CD14-positive monocyte (primary cell): ENCODE measurements around the gene MR1. TPM values are rescaled to one million over a fixed set of nuclear protein-coding genes. Genes with fewer than 3 reads are reported as not detected.

Experiments used
- DNase-seq, 3 donors: peaks; one replicate each; pipeline ENCODE4 v3.0.0-alpha.2; 2011 to 2022
- H2AFZ ChIP-seq: 2 replicates; pipeline ENCODE4 v1.6.0; 2012; ENCODE audit warnings: mild to moderate bottlenecking, low read depth, low read length, inconsistent platforms; ENCODE audit not compliant: insufficient read depth, poor library complexity, severe bottlenecking
- H3K27ac ChIP-seq, 2 donors: 1 replicate in 1 of 2; 2 replicates in 1 of 2; pipeline ENCODE4 v1.5.1; 2012 to 2013; ENCODE audit warnings: low read length in 2 of 2, control low read depth in 1 of 2, inconsistent platforms in 1 of 2, low read depth in 1 of 2, mild to moderate bottlenecking in 1 of 2
- H3K27me3 ChIP-seq, 2 donors: one replicate each; pipeline versions ENCODE4 v1.6.0 to v1.6.1; 2011 to 2013; ENCODE audit warnings: low read length in 2 of 2; ENCODE audit not compliant: control insufficient read depth in 2 of 2, insufficient read depth in 2 of 2
- H3K36me3 ChIP-seq, 2 donors: replicated peaks in 1 of 2; 1 replicate in 1 of 2; 2 replicates in 1 of 2; pipeline versions ENCODE4 v1.5.1 to v1.6.1; 2012 to 2013; ENCODE audit warnings: low read length in 2 of 2, control low read depth in 1 of 2, inconsistent platforms in 1 of 2, mild to moderate bottlenecking in 1 of 2; ENCODE audit not compliant: insufficient read depth in 2 of 2, control insufficient read depth in 1 of 2
- H3K4me1 ChIP-seq, 2 donors: 1 replicate in 1 of 2; 2 replicates in 1 of 2; pipeline versions ENCODE4 v1.5.1 to v1.6.1; 2012 to 2013; ENCODE audit warnings: low read length in 2 of 2, control low read depth in 1 of 2, inconsistent platforms in 1 of 2, mild to moderate bottlenecking in 1 of 2, moderate library complexity in 1 of 2; ENCODE audit not compliant: insufficient read depth in 2 of 2, control insufficient read depth in 1 of 2
- H3K4me2 ChIP-seq: replicated peaks from 2 replicates; pipeline ENCODE3; 2012; ENCODE audit warnings: low read length, moderate library complexity, mild to moderate bottlenecking; ENCODE audit not compliant: poor library complexity, severe bottlenecking; ENCODE audit errors: extremely low read depth
- H3K4me3 ChIP-seq, 3 experiments: fragments of 200-600 bp in 1 of 3; sonication (generic) in 1 of 3; replicated peaks in 1 of 3; 1 replicate in 2 of 3; 2 replicates in 1 of 3; pipeline ENCODE4 v1.5.1; 2011 to 2013; ENCODE audit warnings: low read length in 3 of 3, mild to moderate bottlenecking in 3 of 3, control low read depth in 2 of 3, low read depth in 2 of 3, inconsistent platforms in 1 of 3, moderate library complexity in 1 of 3
- H3K79me2 ChIP-seq: 2 replicates; pipeline ENCODE4 v1.6.0; 2012; ENCODE audit warnings: mild to moderate bottlenecking, control low read depth, inconsistent platforms, low read length, moderate library complexity; ENCODE audit not compliant: insufficient read depth
- H3K9ac ChIP-seq: 2 replicates; pipeline ENCODE4 v1.6.0; 2017; ENCODE audit warnings: low read length, mild to moderate bottlenecking; ENCODE audit not compliant: insufficient read depth, poor library complexity, severe bottlenecking
- H3K9me3 ChIP-seq, 2 donors: replicated peaks in 1 of 2; 1 replicate in 1 of 2; 2 replicates in 1 of 2; pipeline versions ENCODE4 v1.5.1 to v1.6.1; 2012 to 2013; ENCODE audit warnings: low read length in 2 of 2, control low read depth in 1 of 2; ENCODE audit not compliant: control insufficient read depth in 1 of 2, insufficient read depth in 1 of 2
- H4K20me1 ChIP-seq: 2 replicates; pipeline ENCODE4 v1.6.0; 2012; ENCODE audit warnings: mild to moderate bottlenecking, low read length, control low read depth, moderate library complexity; ENCODE audit not compliant: insufficient read depth
- H3K27ac Mint-ChIP-seq, 7 donors: one replicate each; pipeline ENCODE4 v1.8.0; 2020; ENCODE audit warnings: mild to moderate bottlenecking in 7 of 7, mixed read lengths in 7 of 7, moderate library complexity in 6 of 7, inconsistent platforms in 2 of 7
- H3K27me3 Mint-ChIP-seq, 3 donors: one replicate each; pipeline ENCODE4 v1.8.0; 2021 to 2022; ENCODE audit warnings: low read depth in 3 of 3, mild to moderate bottlenecking in 3 of 3, mixed read lengths in 3 of 3, moderate library complexity in 3 of 3, inconsistent platforms in 1 of 3
- H3K36me3 Mint-ChIP-seq, 2 donors: one replicate each; pipeline ENCODE4 v1.8.0; 2020; ENCODE audit warnings: mixed read lengths in 2 of 2, inconsistent platforms in 1 of 2, mild to moderate bottlenecking in 1 of 2
- H3K4me1 Mint-ChIP-seq: one replicate; pipeline ENCODE4 v1.8.0; 2020; ENCODE audit warnings: mild to moderate bottlenecking, mixed read lengths
- H3K4me3 Mint-ChIP-seq, 2 donors: one replicate each; pipeline ENCODE4 v1.8.0; 2020; ENCODE audit warnings: mild to moderate bottlenecking in 2 of 2, mixed read lengths in 2 of 2, moderate library complexity in 1 of 2
- H3K9me3 Mint-ChIP-seq, 7 donors: one replicate each; pipeline ENCODE4 v1.8.0; 2020 to 2022; ENCODE audit warnings: mixed read lengths in 7 of 7, mild to moderate bottlenecking in 6 of 7, moderate library complexity in 6 of 7, inconsistent platforms in 2 of 7
- WGBS: methylation state at CpG from one replicate; pipeline ENCODE4 v1.1.5; 2013; ENCODE audit warnings: missing lambda C conversion rate; ENCODE audit not compliant: insufficient coverage; 5-methylcytosine and 5-hydroxymethylcytosine counted together
- intact Hi-C, 2 donors: fragments of 100-400 bp; cut with micrococcal nuclease; formaldehyde crosslinking; loops; one replicate each; pipeline versions ENCODE4 v1.15.0 to v1.15.1; 2023
- polyA plus RNA-seq, 3 donors: library from polyadenylated mRNA; depleted of rRNA in 1 of 3; unstranded in 2 of 3; stranded (reverse) in 1 of 3; fragments of 300-500 nt in 2 of 3; fragments of >200 nt in 1 of 3; fragmentation: Illumina TruSeq in 2 of 3; gene quantifications; 1 replicate in 2 of 3; 2 replicates in 1 of 3; pipeline ENCODE4 v1.2.3, GENCODE V29; 2012 to 2021
- TF ChIP-seq, protein P1 (sequence below): fragments of 200-600 bp; IDR thresholded peaks from one replicate; pipeline ENCODE4 v1.8.0; 2022; ENCODE audit warnings: antibody characterized with exemption, mild to moderate bottlenecking

Gene MR1
- polyA plus RNA-seq, 3 donors, result 17.7 to 46.9 (median 40.9) TPM

DNA sequence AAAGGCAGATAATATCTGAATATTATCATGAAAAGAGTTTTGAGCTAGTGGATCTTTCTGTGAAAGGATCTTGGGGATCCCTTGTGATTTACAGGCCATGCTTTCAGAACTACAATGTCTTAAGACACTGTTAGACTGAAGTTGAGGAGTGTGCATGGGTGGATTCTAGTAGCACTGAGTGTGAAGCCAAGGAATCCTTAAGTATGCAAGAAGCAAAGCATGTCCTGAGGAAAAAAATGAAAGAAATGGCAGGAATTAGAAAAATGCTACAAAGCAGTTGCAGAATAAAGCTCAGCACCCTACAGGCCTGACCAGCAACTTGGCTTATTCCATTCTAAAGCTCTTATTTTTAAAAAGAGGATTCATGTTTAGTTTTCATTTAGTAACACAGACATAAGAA, 23.0 kb upstream of the MR1 start:
- Mint-ChIP-seq H3K27ac (no peak overlapping the region), H3K36me3 (peaks cover 9 to 13% of the 10 kb centered on the region in 2 donors), H3K4me1 (peaks cover 14% of the 10 kb centered on the region), H3K9me3 (no peaks in the 10 kb centered on the region), H3K27me3 (no peaks in the 10 kb centered on the region), H3K4me3 (no peak overlapping the region)
- no peak overlapping the region for H3K9ac ChIP-seq
- peaks cover 60 to 64% of the 10 kb centered on the region in 2 donors for H3K4me1 ChIP-seq
- peaks cover 0 to under 1% of the 10 kb centered on the region in 2 donors for H3K36me3 ChIP-seq
- TF ChIP-seq, protein P1, sequence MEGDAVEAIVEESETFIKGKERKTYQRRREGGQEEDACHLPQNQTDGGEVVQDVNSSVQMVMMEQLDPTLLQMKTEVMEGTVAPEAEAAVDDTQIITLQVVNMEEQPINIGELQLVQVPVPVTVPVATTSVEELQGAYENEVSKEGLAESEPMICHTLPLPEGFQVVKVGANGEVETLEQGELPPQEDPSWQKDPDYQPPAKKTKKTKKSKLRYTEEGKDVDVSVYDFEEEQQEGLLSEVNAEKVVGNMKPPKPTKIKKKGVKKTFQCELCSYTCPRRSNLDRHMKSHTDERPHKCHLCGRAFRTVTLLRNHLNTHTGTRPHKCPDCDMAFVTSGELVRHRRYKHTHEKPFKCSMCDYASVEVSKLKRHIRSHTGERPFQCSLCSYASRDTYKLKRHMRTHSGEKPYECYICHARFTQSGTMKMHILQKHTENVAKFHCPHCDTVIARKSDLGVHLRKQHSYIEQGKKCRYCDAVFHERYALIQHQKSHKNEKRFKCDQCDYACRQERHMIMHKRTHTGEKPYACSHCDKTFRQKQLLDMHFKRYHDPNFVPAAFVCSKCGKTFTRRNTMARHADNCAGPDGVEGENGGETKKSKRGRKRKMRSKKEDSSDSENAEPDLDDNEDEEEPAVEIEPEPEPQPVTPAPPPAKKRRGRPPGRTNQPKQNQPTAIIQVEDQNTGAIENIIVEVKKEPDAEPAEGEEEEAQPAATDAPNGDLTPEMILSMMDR, result no peak
- no peak overlapping the region for H3K4me2 ChIP-seq
- no peaks in the 10 kb centered on the region for H3K9me3 ChIP-seq
- DNase-seq, result no peak
- peaks cover 89% of the 10 kb centered on the region for H3K79me2 ChIP-seq
- no peak overlapping the region for H2AFZ ChIP-seq
- no peaks in the 10 kb centered on the region for H3K27me3 ChIP-seq
- no peak overlapping the region for H3K27ac ChIP-seq
- H3K4me3 ChIP-seq, result no peak overlapping the region
- intact Hi-C loops, result loop anchor here in 1 of 2 donors (10.0 kb wide), 1 partner anchor 376 kb away; the partner anchor contains the start of gene XPR1
- H4K20me1 ChIP-seq, result peaks cover 81% of the 10 kb centered on the region

DNA sequence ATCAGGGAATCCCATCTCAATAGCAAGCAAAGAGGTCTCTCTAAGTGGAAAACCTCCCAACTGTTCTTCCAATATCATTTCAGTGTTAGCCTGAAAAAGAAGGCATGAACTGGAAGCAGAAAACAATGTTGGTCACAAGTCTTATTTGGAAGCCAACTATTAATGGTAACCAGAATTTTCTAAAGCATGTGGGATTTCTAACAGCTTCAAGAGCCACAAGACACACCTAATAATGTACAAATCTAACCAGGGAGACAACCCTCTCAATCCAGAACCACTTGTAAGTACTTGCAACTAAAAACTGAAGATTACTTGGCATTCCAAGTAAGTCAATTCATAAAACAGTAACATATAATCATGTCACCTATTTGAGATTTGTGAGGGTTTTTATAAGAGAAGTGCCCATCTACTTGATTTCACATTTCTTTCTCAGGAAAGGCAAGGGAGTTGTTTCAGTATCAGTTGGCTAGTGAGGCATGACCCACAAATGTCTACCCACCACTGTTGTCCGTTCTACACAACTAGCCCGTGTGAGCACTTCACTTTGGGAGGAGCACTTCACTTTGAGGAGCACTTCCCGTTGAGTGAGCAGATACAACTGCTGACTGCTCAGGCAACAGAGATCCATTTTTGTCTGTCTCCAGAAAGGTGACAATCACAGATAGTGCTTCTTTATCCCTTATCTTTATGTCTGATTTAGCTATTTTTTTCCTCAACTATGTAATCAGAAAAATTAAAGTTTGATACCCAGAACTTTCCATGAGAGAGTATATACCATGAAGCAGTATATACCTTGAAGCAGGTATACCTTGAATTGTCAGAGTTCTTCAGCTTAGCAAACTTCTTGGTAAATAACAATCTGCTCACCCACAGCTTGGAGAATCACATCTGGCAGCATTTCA, 22.2 kb upstream of the MR1 start:
- no peak overlapping the region for H3K4me3 ChIP-seq
- H3K27me3 Mint-ChIP-seq, result no peaks in the 10 kb centered on the region
- peaks cover 9 to 13% of the 10 kb centered on the region in 2 donors for H3K36me3 Mint-ChIP-seq
- H3K4me2 ChIP-seq, result no peak overlapping the region
- H3K27ac ChIP-seq, result no peak overlapping the region
- H3K4me3 Mint-ChIP-seq, result no peak overlapping the region
- DNase-seq, result no peak
- H2AFZ ChIP-seq, result no peak overlapping the region
- no peaks in the 10 kb centered on the region for H3K9me3 ChIP-seq
- TF ChIP-seq, protein P1, result no peak
- H3K9ac ChIP-seq, result no peak overlapping the region
- no peaks in the 10 kb centered on the region for H3K36me3 ChIP-seq
- peaks cover 68 to 72% of the 10 kb centered on the region in 2 donors for H3K4me1 ChIP-seq
- 83% methylated on average over 2 of the region's 3 CpGs for WGBS
- peaks cover 14% of the 10 kb centered on the region for H3K4me1 Mint-ChIP-seq
- H3K27me3 ChIP-seq, result no peaks in the 10 kb centered on the region
- intact Hi-C loops, result loop anchor here in 1 of 2 donors (10.0 kb wide), 1 partner anchor 377 kb away; the partner anchor contains the start of gene XPR1
- H3K79me2 ChIP-seq, result peaks cover 91% of the 10 kb centered on the region
- no peak overlapping the region for H3K27ac Mint-ChIP-seq
- no peaks in the 10 kb centered on the region for H3K9me3 Mint-ChIP-seq
- H4K20me1 ChIP-seq, result peaks cover 81% of the 10 kb centered on the region
